H1 (cell line): ENCODE data around the gene KRTAP4-5. TPM values are rescaled to one million over a fixed set of nuclear protein-coding genes. Genes with fewer than 3 reads are reported as not detected.

ENCODE experiments used
- CTCF ChIA-PET: fragments of 300-600 bp; sonication (Branson Sonifier 250); formaldehyde crosslinking; loops from one replicate; lab custom pipeline; 2021; ENCODE audit not compliant: partially characterized antibody; lab: Charles Lee
- POLR2A ChIA-PET: fragments of 300-600 bp; sonication (Branson Sonifier 250); formaldehyde crosslinking; loops from one replicate; lab custom pipeline; 2021; ENCODE audit warnings: inconsistent platforms; ENCODE audit not compliant: partially characterized antibody; lab: Charles Lee
- DNase-seq, 2 experiments: peaks; one replicate each; pipeline versions ENCODE4 v3.0.0 to v3.0.0-alpha.2; 2010 to 2022; ENCODE audit warnings: low spot score in 2 of 2, low read depth in 1 of 2, mixed read lengths in 1 of 2
- FAIRE-seq: peaks from 2 replicates; lab custom pipeline; 2011; peaks lifted over from hg19 to GRCh38; lab: Jason Lieb, UNC
- H2AFZ ChIP-seq: 2 replicates; pipeline ENCODE4 v1.8.1; 2012; ENCODE audit warnings: low read length, inconsistent platforms
- H2AK5ac ChIP-seq: 2 replicates; pipeline ENCODE4 v1.6.1; 2013; ENCODE audit warnings: low read depth, low read length
- H2BK120ac ChIP-seq: replicated peaks from 2 replicates; pipeline ENCODE3; 2013; ENCODE audit warnings: low read depth, low read length, inconsistent platforms
- H2BK12ac ChIP-seq: 2 replicates; pipeline ENCODE4 v1.6.1; 2013; ENCODE audit warnings: low read depth, low read length
- H2BK15ac ChIP-seq: 2 replicates; pipeline ENCODE4 v1.6.1; 2013; ENCODE audit warnings: low read length
- H2BK20ac ChIP-seq: 2 replicates; pipeline ENCODE4 v1.6.1; 2013; ENCODE audit warnings: low read length
- H2BK5ac ChIP-seq: 2 replicates; pipeline ENCODE4 v1.6.1; 2013; ENCODE audit warnings: low read depth, low read length
- H3K14ac ChIP-seq: 2 replicates; pipeline ENCODE4 v1.6.1; 2013; ENCODE audit warnings: inconsistent platforms; ENCODE audit not compliant: insufficient read length
- H3K18ac ChIP-seq: 2 replicates; pipeline ENCODE4 v1.6.1; 2013; ENCODE audit warnings: low read length; ENCODE audit errors: extremely low read depth
- H3K23ac ChIP-seq: 2 replicates; pipeline ENCODE4 v1.6.1; 2013; ENCODE audit warnings: inconsistent platforms; ENCODE audit not compliant: insufficient read length
- H3K23me2 ChIP-seq: 2 replicates; pipeline ENCODE4 v1.6.1; 2013; ENCODE audit warnings: low read depth, low read length
- H3K27ac ChIP-seq: 2 replicates; pipeline ENCODE4 v1.6.1; 2011; ENCODE audit warnings: low read depth, low read length, inconsistent platforms
- H3K27me3 ChIP-seq, 4 experiments: replicated peaks in 1 of 4; 1 replicate in 1 of 4; 2 replicates in 3 of 4; pipeline versions ENCODE4 v1.6.1 to v1.8.1; 2011 to 2013; ENCODE audit warnings: low read length in 3 of 4, mild to moderate bottlenecking in 3 of 4, inconsistent platforms in 2 of 4, mixed read lengths in 2 of 4, moderate library complexity in 1 of 4; ENCODE audit not compliant: control insufficient read depth in 3 of 4, insufficient read depth in 3 of 4; ENCODE audit errors: extremely low read depth in 1 of 4
- H3K36me3 ChIP-seq, 4 experiments: 2 replicates each; pipeline versions ENCODE4 v1.6.1 to v1.8.1; 2011 to 2013; ENCODE audit warnings: mild to moderate bottlenecking in 4 of 4, low read length in 3 of 4, moderate library complexity in 2 of 4, control low read depth in 1 of 4, inconsistent platforms in 1 of 4; ENCODE audit not compliant: insufficient read depth in 4 of 4, control insufficient read depth in 2 of 4
- H3K4ac ChIP-seq: replicated peaks from 2 replicates; pipeline ENCODE3; 2013; ENCODE audit warnings: low read length, low read depth, mixed read lengths, inconsistent platforms; ENCODE audit not compliant: insufficient read length
- H3K4me1 ChIP-seq, 4 experiments: replicated peaks in 1 of 4; 1 replicate in 1 of 4; 2 replicates in 3 of 4; pipeline versions ENCODE4 v1.6.1 to v1.8.1; 2011 to 2013; ENCODE audit warnings: low read length in 3 of 4, inconsistent platforms in 2 of 4, mixed read lengths in 1 of 4; ENCODE audit not compliant: insufficient read depth in 4 of 4, control insufficient read depth in 3 of 4
- H3K4me2 ChIP-seq, 2 experiments: 2 replicates each; pipeline versions ENCODE4 v1.6.1 to v1.8.1; 2011 to 2013; ENCODE audit warnings: low read depth in 2 of 2, low read length in 2 of 2, control low read depth in 1 of 2, inconsistent platforms in 1 of 2, mild to moderate bottlenecking in 1 of 2; ENCODE audit not compliant: insufficient read depth in 1 of 2
- H3K4me3 ChIP-seq, 4 experiments: fragments of 200-600, 300-600 bp in 1 of 4; sonication (generic), shearing (Covaris generic), sonication (Bioruptor Twin) in 1 of 4; 2 replicates each; pipeline versions ENCODE4 v1.5.1 to v1.8.1; 2011 to 2016; ENCODE audit warnings: low read length in 4 of 4, low read depth in 3 of 4, control low read depth in 2 of 4, inconsistent platforms in 2 of 4, mild to moderate bottlenecking in 2 of 4, mixed read lengths in 1 of 4, moderate library complexity in 1 of 4; ENCODE audit not compliant: insufficient read depth in 2 of 4; ENCODE audit errors: extremely low read depth in 1 of 4
- H3K56ac ChIP-seq: replicated peaks from 2 replicates; pipeline ENCODE3; 2013; ENCODE audit warnings: low read depth, mild to moderate bottlenecking, mixed read lengths, low read length, inconsistent platforms; ENCODE audit not compliant: insufficient read length
- H3K79me1 ChIP-seq: 2 replicates; pipeline ENCODE4 v1.6.1; 2013; ENCODE audit warnings: low read depth, low read length, control low read depth
- H3K79me2 ChIP-seq, 2 experiments: 2 replicates each; pipeline versions ENCODE4 v1.6.1 to v1.8.1; 2012 to 2013; ENCODE audit warnings: low read length in 2 of 2, mild to moderate bottlenecking in 2 of 2, inconsistent platforms in 1 of 2; ENCODE audit not compliant: insufficient read depth in 2 of 2, control insufficient read depth in 1 of 2
- H3K9ac ChIP-seq, 4 experiments: replicated peaks in 1 of 4; 1 replicate in 1 of 4; 2 replicates in 3 of 4; pipeline versions ENCODE4 v1.6.1 to v1.8.1; 2011 to 2013; ENCODE audit warnings: low read depth in 3 of 4, low read length in 3 of 4, control low read depth in 2 of 4, mild to moderate bottlenecking in 2 of 4, moderate library complexity in 2 of 4, inconsistent platforms in 1 of 4; ENCODE audit errors: extremely low read depth in 1 of 4
- H3K9me3 ChIP-seq, 2 experiments: 2 replicates each; pipeline versions ENCODE4 v1.6.1 to v1.8.1; 2012 to 2013; ENCODE audit warnings: mild to moderate bottlenecking in 2 of 2, moderate library complexity in 2 of 2, control low read depth in 1 of 2, inconsistent platforms in 1 of 2, low read depth in 1 of 2, low read length in 1 of 2, mixed read lengths in 1 of 2; ENCODE audit not compliant: insufficient read depth in 2 of 2
- H4K20me1 ChIP-seq, 2 experiments: replicated peaks in 1 of 2; 2 replicates each; pipeline versions ENCODE3 to v1.8.1; 2011 to 2013; ENCODE audit warnings: inconsistent platforms in 2 of 2, low read length in 2 of 2, mild to moderate bottlenecking in 1 of 2; ENCODE audit not compliant: insufficient read depth in 2 of 2, control insufficient read depth in 1 of 2
- H4K5ac ChIP-seq: 2 replicates; pipeline ENCODE4 v1.6.1; 2013; ENCODE audit warnings: low read length, low read depth, mixed read lengths, inconsistent platforms; ENCODE audit not compliant: insufficient read length
- H4K8ac ChIP-seq: 2 replicates; pipeline ENCODE4 v1.8.0; 2013; ENCODE audit warnings: mild to moderate bottlenecking, moderate library complexity, low read length, inconsistent platforms; ENCODE audit not compliant: insufficient read depth; ENCODE audit errors: extremely low read depth
- H4K91ac ChIP-seq: replicated peaks from 2 replicates; pipeline ENCODE3; 2013; ENCODE audit warnings: low read length, mixed read lengths, inconsistent platforms; ENCODE audit not compliant: insufficient read length
- BRCA1 ChIP-seq: IDR thresholded peaks from 2 replicates; pipeline ENCODE4 v1.6.1; 2012; ENCODE audit warnings: low read depth, low read length, improper control_type of control experiment
- CTBP2 ChIP-seq: IDR thresholded peaks from 2 replicates; pipeline ENCODE4 v1.7.0; 2011; ENCODE audit warnings: borderline replicate concordance, mild to moderate bottlenecking, moderate library complexity, mixed read lengths, low read length; ENCODE audit not compliant: insufficient read depth, insufficient read length
- HDAC2 ChIP-seq, 2 experiments: fragments of 300-600 bp in 1 of 2; sonication (generic) in 1 of 2; IDR thresholded peaks; 2 replicates each; pipeline ENCODE4 v1.6.1; 2011 to 2012; ENCODE audit warnings: low read depth in 2 of 2, low read length in 2 of 2, mild to moderate bottlenecking in 2 of 2, moderate library complexity in 2 of 2, borderline replicate concordance in 1 of 2, inconsistent platforms in 1 of 2
- KDM5A ChIP-seq: fragments of 200-600 bp; IDR thresholded peaks from 2 replicates; pipeline ENCODE4 v1.7.1; 2012; ENCODE audit warnings: mild to moderate bottlenecking, low read length, inconsistent platforms, mixed read lengths
- MAFK ChIP-seq: IDR thresholded peaks from 2 replicates; pipeline ENCODE4 v1.6.1; 2012; ENCODE audit warnings: low read depth, mild to moderate bottlenecking, improper control_type of control experiment, low read length
- RFX5 ChIP-seq: IDR thresholded peaks from 2 replicates; pipeline ENCODE4 v1.6.1; 2011; ENCODE audit warnings: low read depth, low read length, improper control_type of control experiment, borderline replicate concordance
- TAF7 ChIP-seq: optimal IDR thresholded peaks from 2 replicates; pipeline ENCODE3; 2011; ENCODE audit warnings: low read depth, mild to moderate bottlenecking, inconsistent platforms, low read length, moderate library complexity, borderline replicate concordance
- WGBS, 2 experiments: shearing (Covaris generic) in 1 of 2; methylation state at CpG; one replicate each; pipeline versions ENCODE4 v1.1.6 to v1.1.7; 2013 to 2015; ENCODE audit warnings: low lambda C conversion rate in 2 of 2, mixed read lengths in 2 of 2, inconsistent platforms in 1 of 2, low coverage in 1 of 2, missing lambda C conversion rate in 1 of 2; ENCODE audit not compliant: insufficient replicate concordance in 2 of 2, insufficient coverage in 1 of 2, insufficient read length in 1 of 2; ENCODE audit errors: extremely low coverage in 1 of 2, missing lambda C conversion rate in 1 of 2; 5-methylcytosine and 5-hydroxymethylcytosine counted together
- polyA plus RNA-seq, 7 experiments: library from polyadenylated mRNA; depleted of rRNA in 3 of 7; stranded (reverse) in 5 of 7; unstranded in 2 of 7; fragments of >200 nt in 5 of 7; fragments of 200-250 nt in 2 of 7; gene quantifications; 1 replicate in 5 of 7; 2 replicates in 1 of 7; 4 replicates in 1 of 7; pipeline versions ENCODE4 v1.2.1 to v1.2.3, GENCODE V29; 2011 to 2013; ENCODE audit warnings: missing spikeins in 2 of 7, mixed read lengths in 2 of 7
- total RNA-seq: library from RNA; stranded (reverse); fragmentation: NEBNext Ultra II Directional; extraction: Animal tissue kit (Norgen Biotek cat#: 25700); gene quantifications from 2 replicates; pipeline ENCODE4 v1.2.1, GENCODE V29; 2021
- TF ChIP-seq, protein P1 (sequence below): IDR thresholded peaks from 2 replicates; pipeline ENCODE4 v1.6.1; 2011; ENCODE audit warnings: low read length, improper control_type of control experiment

The KRTAP4-5 gene
- total and polyA plus RNA-seq, 2 of the 8 experiments (the other 6 are each of a cell fraction or from before 2014, with no cell fraction given) = not detected

DNA sequence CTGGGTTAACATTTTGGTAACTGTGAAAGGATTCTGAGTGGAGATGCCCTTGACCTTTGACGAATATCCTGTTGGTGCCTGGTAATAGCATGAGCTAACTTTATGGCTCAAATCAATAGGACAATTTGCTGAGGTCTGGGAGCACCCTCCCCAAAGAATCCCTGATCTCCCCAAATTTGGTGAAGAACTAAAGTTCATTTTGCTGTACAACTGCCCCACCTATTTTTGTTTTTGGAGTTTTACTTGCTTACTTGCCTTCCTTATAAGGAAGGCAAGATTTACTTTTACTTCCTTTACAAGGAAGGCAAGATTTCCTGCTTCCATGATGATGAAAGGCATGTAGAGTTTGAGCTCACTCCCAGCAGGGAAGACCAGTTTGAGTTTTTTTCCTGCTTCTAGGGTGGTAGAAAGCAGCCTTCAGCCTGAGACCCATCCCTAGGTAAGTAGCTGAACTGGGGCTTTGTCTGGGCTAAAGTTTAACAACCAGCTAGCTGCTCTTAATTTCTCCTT lies 41.6 kb downstream of the KRTAP4-5 start:
- no peak for DNase-seq
- no peak overlapping the region for H2BK5ac ChIP-seq
- no peak overlapping the region for H4K91ac ChIP-seq
- no peak overlapping the region for H3K23ac ChIP-seq
- no peaks in the 10 kb centered on the region for H3K79me2 ChIP-seq
- H3K56ac ChIP-seq = no peak overlapping the region
- peak overlapping the region; percentile 38 for H2BK120ac ChIP-seq
- 0 out of 2 replicates have a peak overlapping the region, but pooled peaks have one; percentile 43 for H2BK20ac ChIP-seq
- H3K18ac ChIP-seq = peak overlapping the region; percentile 36
- no peak overlapping the region for H2BK12ac ChIP-seq
- H3K9ac ChIP-seq = no peak overlapping the region
- H4K8ac ChIP-seq = no peak overlapping the region
- no peak overlapping the region for H2AK5ac ChIP-seq
- no peak overlapping the region for H2AFZ ChIP-seq
- ChIA-PET CTCF (no interaction called here), POLR2A (no interaction called here)
- no peak overlapping the region for H3K4me3 ChIP-seq
- no peaks in the 10 kb centered on the region for H4K20me1 ChIP-seq
- no peaks in the 10 kb centered on the region for H3K27me3 ChIP-seq
- H3K9me3 ChIP-seq = peaks cover 7 to 23% of the 10 kb centered on the region in 2 experiments
- H3K23me2 ChIP-seq = no peaks in the 10 kb centered on the region
- FAIRE-seq = no peak
- peaks cover 2 to 10% (median 4%) of the 10 kb centered on the region in 4 experiments; a peak in 5 of 7 replicates for H3K4me1 ChIP-seq
- H3K14ac ChIP-seq = no peak overlapping the region
- no peaks in the 10 kb centered on the region; a peak in 2 of 8 replicates for H3K36me3 ChIP-seq
- H3K4ac ChIP-seq = no peak overlapping the region
- H3K27ac ChIP-seq = no peak overlapping the region
- H3K4me2 ChIP-seq = no peak overlapping the region
- H4K5ac ChIP-seq = no peak overlapping the region
- 73% methylated on average over 1 of the region's 1 CpG; no CpG with 5 or more reads in 1 of the 2 experiments for WGBS, 2 experiments
- no peaks in the 10 kb centered on the region for H3K79me1 ChIP-seq
- H2BK15ac ChIP-seq = no peak overlapping the region
- TF ChIP-seq MAFK (no peak), CTBP2 (no peak), TAF7 (no peak), BRCA1 (no peak), RFX5 (no peak), HDAC2 (IDR thresholded peaks at IDR 0.05; ENCODE audit: borderline replicate concordance in 1 of 2, low read depth in 2 of 2, low read length in 2 of 2) (no peak), KDM5A (no peak)
- TF ChIP-seq, protein P1, sequence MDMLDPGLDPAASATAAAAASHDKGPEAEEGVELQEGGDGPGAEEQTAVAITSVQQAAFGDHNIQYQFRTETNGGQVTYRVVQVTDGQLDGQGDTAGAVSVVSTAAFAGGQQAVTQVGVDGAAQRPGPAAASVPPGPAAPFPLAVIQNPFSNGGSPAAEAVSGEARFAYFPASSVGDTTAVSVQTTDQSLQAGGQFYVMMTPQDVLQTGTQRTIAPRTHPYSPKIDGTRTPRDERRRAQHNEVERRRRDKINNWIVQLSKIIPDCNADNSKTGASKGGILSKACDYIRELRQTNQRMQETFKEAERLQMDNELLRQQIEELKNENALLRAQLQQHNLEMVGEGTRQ = no peak
